Body of pancreas (tissue), 4 donors: Measurements from ENCODE around the gene DOCK2. TPM values are rescaled to one million over a fixed set of nuclear protein-coding genes. Genes with fewer than 3 reads are reported as not detected.
"Not testable (repeated sequence)": the region's sequence is repeated elsewhere in the genome, so short reads cannot be mapped to it uniquely, and the experiment has no call there.

Source experiments
- ATAC-seq: fragments of 150-250 bp; one replicate; pipeline ENCODE4 v1.9.1; 2016
- DNase-seq, 4 donors: peaks; one replicate each; pipeline ENCODE4 v3.0.0-alpha.2; 2019
- H3K27ac ChIP-seq, 4 donors: fragments of 200-600 bp; sonication (generic); 1 replicate in 3 of 4; 2 replicates in 1 of 4; pipeline versions ENCODE4 v1.5.1 to v1.6.1; 2016 to 2019; ENCODE audit warnings: mild to moderate bottlenecking in 1 of 4, mixed read lengths in 1 of 4, moderate library complexity in 1 of 4
- H3K27me3 ChIP-seq, 2 donors: fragments of 200-600 bp; sonication (generic); one replicate each; pipeline ENCODE4 v1.6.0; 2016; ENCODE audit warnings: mild to moderate bottlenecking in 1 of 2
- H3K36me3 ChIP-seq, 2 donors: fragments of 200-600 bp; sonication (generic); replicated peaks in 1 of 2; 2 replicates each; pipeline ENCODE4 v1.5.1; 2016; ENCODE audit warnings: low read depth in 2 of 2; ENCODE audit not compliant: insufficient read depth in 1 of 2
- H3K4me1 ChIP-seq: fragments of 200-600 bp; sonication (generic); one replicate; pipeline ENCODE4 v1.6.0; 2016
- H3K4me3 ChIP-seq, 2 donors: fragments of 200-600 bp; sonication (generic); 1 replicate in 1 of 2; 2 replicates in 1 of 2; pipeline ENCODE4 v1.5.1; 2016 to 2019
- H3K9me3 ChIP-seq, 3 donors: fragments of 200-600 bp; sonication (generic); 1 replicate in 2 of 3; 2 replicates in 1 of 3; pipeline ENCODE4 v1.5.1; 2016
- POLR2A ChIP-seq, 3 donors: fragments of 450-650 bp; IDR thresholded peaks; one replicate each; pipeline ENCODE4 v1.6.1; 2016; ENCODE audit warnings: antibody characterized with exemption in 3 of 3, mild to moderate bottlenecking in 2 of 3
- WGBS, 2 donors: methylation state at CpG; one replicate each; pipeline ENCODE4 v1.1.5; 2017; 5-methylcytosine and 5-hydroxymethylcytosine counted together
- intact Hi-C: fragments of 100-400 bp; cut with DNase I; formaldehyde crosslinking; loops from one replicate; pipeline ENCODE4 v1.15.1; 2023
- total RNA-seq, 2 donors: library from RNA; depleted of rRNA; stranded (reverse); fragments of >200 nt; gene quantifications; one replicate each; pipeline ENCODE4 v1.1.0, GENCODE V29; 2016
- TF ChIP-seq, protein P1 (sequence below), 7 experiments: fragments of 450-650 bp in 4 of 7; fragments of 200-600 bp in 3 of 7; sonication (generic) in 3 of 7; IDR thresholded peaks; one replicate each; pipeline ENCODE4 v1.5.1; 2016 to 2019; ENCODE audit warnings: antibody characterized with exemption in 7 of 7

DOCK2 gene
- total RNA-seq, 2 donors from 2014 or later: 3.1 to 7.6 TPM

DNA sequence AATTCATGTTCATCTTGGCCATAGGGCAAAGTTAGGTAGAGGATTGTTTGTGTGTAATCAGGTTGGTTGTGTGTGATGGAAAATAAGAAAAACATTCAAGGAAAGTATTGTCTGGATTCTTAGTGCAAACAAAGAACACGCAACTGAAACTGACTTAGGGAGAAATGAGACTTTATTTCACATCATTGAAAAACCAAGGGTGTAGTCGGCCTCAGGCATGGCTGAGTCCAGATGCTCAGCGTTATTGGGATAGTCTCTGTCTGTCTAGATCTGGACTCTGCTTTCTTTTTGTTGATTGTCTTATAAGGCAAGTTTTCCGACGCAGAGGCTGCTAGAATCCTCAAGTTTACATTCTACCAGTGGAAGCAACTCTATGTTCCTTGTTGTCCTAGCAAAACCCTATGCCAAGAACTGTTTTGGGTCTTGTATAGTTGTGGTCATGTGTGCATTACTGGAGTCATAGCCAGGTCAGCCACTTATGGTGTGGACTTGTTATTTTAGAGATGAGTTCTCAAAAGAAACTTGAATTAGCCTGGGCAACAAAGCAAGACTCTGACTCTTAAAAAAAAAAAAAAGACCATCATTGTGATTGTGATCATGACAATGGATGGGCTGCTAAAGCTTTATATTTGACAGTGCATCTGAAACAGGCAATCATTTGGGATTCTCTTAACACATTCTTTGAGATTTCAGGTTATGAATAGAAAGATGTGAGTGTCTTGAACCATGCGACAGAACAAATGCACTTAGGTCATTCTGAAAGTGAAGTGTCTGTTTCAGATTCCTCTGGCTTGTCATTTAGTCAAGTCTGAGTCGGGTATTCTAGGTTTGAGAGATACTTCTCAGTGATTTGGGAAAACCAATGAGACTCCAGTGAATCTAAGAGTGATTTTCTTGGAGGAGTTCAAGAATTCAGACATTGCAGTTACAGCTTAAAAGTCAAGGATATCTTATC, 82.6 kb downstream of the DOCK2 start:
- DNase-seq (no peak), ATAC-seq (no peak)
- H3K4me1 ChIP-seq: no peaks in the 10 kb centered on the region
- TF ChIP-seq, protein P1, sequence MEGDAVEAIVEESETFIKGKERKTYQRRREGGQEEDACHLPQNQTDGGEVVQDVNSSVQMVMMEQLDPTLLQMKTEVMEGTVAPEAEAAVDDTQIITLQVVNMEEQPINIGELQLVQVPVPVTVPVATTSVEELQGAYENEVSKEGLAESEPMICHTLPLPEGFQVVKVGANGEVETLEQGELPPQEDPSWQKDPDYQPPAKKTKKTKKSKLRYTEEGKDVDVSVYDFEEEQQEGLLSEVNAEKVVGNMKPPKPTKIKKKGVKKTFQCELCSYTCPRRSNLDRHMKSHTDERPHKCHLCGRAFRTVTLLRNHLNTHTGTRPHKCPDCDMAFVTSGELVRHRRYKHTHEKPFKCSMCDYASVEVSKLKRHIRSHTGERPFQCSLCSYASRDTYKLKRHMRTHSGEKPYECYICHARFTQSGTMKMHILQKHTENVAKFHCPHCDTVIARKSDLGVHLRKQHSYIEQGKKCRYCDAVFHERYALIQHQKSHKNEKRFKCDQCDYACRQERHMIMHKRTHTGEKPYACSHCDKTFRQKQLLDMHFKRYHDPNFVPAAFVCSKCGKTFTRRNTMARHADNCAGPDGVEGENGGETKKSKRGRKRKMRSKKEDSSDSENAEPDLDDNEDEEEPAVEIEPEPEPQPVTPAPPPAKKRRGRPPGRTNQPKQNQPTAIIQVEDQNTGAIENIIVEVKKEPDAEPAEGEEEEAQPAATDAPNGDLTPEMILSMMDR (IDR thresholded peaks at IDR 0.05): no peak
- TF ChIP-seq POLR2A (IDR thresholded peaks at IDR 0.05): no peak
- intact Hi-C loops: no loop called here
- H3K4me3 ChIP-seq: no peak overlapping the region
- no peaks in the 10 kb centered on the region for H3K36me3 ChIP-seq
- 56 to 68% methylated on average over 7 of the region's 7 CpGs for WGBS, 2 donors
- H3K27me3 ChIP-seq: no peaks in the 10 kb centered on the region
- H3K27ac ChIP-seq: no peak overlapping the region
- H3K9me3 ChIP-seq: no peaks in the 10 kb centered on the region

DNA sequence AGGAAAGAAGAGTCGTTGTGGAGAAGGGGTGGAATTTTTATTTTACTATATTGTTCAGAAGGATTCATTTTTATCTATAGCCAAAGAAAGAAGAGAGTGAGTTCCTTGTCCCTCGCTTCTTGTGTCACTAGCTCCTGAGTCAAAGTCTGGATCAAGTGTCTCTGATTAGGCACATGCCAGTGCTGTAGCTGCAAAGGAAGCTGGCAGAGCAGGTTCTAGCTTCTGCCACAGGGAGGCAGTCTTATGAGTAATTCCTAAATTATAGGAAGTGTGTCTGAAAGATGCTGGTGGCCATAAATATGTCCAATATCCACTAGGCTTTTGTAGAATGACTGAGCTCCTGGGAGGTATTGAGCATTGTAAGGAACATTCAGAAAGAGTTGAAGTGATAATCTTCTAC, 84.7 kb downstream of the DOCK2 start:
- Histone ChIP-seq H3K27me3 (no peaks in the 10 kb centered on the region), H3K9me3 (no peaks in the 10 kb centered on the region), H3K36me3 (no peaks in the 10 kb centered on the region), H3K4me1 (no peaks in the 10 kb centered on the region), H3K4me3 (no peak overlapping the region), H3K27ac (no peak overlapping the region)
- ATAC-seq (no peak), DNase-seq (no peak)
- TF ChIP-seq POLR2A (IDR thresholded peaks at IDR 0.05): no peak
- TF ChIP-seq, protein P1 (IDR thresholded peaks at IDR 0.05): no peak
- intact Hi-C loops: no loop called here
- 66 to 76% methylated on average over 2 of the region's 2 CpGs for WGBS, 2 donors

DNA sequence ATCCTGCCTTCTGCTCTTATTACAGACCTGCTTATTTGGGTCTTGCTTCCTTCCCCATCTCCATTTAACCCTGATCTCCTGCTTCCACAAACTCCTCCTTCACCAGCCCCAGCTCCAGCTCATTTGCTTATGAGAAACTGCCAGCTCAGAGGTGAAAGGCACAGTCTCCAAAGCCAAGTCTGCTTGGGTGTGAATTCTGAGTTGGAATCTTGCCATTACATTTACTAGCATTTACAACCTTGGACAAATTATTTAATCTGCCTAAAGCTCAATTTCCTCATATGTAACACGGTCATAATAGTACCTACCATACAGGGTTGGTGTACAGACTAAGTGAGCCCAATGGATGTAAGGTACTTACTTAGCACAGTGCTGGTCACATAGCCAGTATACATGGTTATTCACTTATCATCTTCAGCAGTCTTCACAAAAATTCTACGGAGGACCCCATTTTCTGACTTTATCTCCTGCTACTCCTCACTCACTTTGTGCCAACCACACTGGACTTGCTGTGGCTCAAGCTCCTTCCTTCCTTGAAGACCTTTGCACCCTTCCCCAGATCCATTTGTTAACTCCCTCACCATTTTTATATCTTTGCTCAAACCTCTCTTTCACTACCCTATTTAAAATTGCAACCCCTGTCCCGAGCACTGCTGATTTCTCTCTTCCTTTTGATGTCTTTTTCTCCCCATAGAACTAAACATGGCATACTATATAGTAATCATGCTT, 86.2 kb downstream of the DOCK2 start:
- WGBS, 2 donors: 52 to 63% methylated on average over 3 of the region's 3 CpGs
- H3K27ac ChIP-seq: no peak overlapping the region

DNA sequence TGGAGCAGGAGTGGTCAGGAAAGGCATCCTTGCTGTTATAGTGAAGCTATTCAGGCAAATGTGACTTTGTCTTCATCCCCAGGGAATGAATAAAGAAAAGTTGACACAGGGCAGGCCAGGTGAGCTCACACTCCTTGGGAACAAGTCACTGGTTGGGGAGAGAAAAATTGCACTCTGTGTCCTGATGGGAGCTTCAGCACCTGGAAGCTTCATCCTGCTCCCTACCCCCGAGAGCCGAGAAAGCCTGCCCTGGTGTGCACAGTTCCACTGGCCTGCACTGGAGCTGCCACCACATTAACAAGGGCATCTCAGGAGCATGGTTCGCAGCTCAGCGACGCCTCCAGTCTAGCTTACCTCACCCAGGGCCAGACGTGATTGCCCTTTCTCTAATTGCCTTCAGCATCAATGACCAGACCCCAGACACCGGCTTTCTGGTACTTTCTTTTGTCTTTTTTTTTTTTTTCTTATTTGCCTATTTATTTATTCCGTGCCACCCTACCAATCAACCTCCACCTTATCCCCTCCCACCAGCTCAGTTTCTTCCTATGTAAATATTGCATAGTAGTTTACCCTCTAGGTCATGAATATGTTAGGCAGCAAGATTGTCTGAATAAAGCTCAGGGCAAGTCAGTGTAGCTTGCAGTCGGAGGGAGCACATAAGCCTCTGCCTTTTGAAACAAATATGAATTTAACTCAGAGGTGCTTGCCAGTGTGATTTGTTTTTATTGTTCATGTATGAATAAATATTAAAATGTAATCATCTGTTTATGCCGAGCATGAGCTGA, 87.4 kb downstream of the DOCK2 start:
- no peak overlapping the region for H3K4me3 ChIP-seq
- H3K4me1 ChIP-seq: no peaks in the 10 kb centered on the region
- no peaks in the 10 kb centered on the region for H3K9me3 ChIP-seq
- DNase-seq (no peak), ATAC-seq (no peak)
- no peak overlapping the region for H3K27ac ChIP-seq
- intact Hi-C loops: no loop called here
- TF ChIP-seq, protein P1 (IDR thresholded peaks at IDR 0.05): no peak
- no peak for TF ChIP-seq POLR2A (IDR thresholded peaks at IDR 0.05)
- no peaks in the 10 kb centered on the region for H3K27me3 ChIP-seq
- no peaks in the 10 kb centered on the region for H3K36me3 ChIP-seq
- WGBS, 2 donors: 40 to 50% methylated on average over 10 of the region's 10 CpGs

More for the DNA sequence above, 86.2 kb downstream of the DOCK2 start:
- Histone ChIP-seq H3K9me3 (no peaks in the 10 kb centered on the region), H3K4me3 (no peak overlapping the region), H3K4me1 (no peaks in the 10 kb centered on the region), H3K27me3 (no peaks in the 10 kb centered on the region), H3K36me3 (no peaks in the 10 kb centered on the region)
- ATAC-seq (no peak), DNase-seq (no peak)
- intact Hi-C loops: no loop called here
- TF ChIP-seq POLR2A (IDR thresholded peaks at IDR 0.05): no peak
- TF ChIP-seq, protein P1 (IDR thresholded peaks at IDR 0.05): no peak

DNA sequence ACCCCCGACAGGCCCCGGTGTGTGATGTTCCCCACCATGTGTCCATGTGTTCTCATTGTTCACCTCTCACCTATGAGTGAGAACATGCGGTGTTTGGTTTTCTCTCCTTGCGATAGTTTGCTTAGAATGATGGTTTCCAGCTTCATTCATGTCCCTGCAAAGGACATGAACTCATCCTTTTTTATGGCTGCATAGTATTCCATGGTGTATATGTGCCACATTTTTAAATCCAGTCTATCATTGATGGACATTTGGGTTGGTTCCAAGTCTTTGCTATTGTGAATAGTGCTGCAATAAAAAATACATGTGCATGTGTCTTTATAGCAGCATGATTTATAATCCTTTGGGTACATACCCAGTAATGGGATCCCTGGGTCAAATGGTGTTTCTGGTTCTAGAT, 88.6 kb downstream of the DOCK2 start:
- H3K27ac ChIP-seq, DNase-seq, intact Hi-C loops, H3K4me3 ChIP-seq, H3K9me3 ChIP-seq, H3K4me1 ChIP-seq, H3K36me3 ChIP-seq, ATAC-seq, H3K27me3 ChIP-seq: not testable (repeated sequence)
- 95 to 97% methylated on average over 4 of the region's 4 CpGs for WGBS, 2 donors
